Left cardiac atrium (tissue), 4 donors: ENCODE measurements around the gene ATXN10. TPM values are rescaled to one million over a fixed set of nuclear protein-coding genes. Genes with fewer than 3 reads are reported as not detected.

ENCODE experiments used
- ATAC-seq, 2 donors: fragments of 200-7000 bp; cut with Tn5 transposase; one replicate each; pipeline ENCODE4 v1.9.1; 2020; ENCODE audit warnings: mild to moderate bottlenecking in 2 of 2, moderate library complexity in 2 of 2
- DNase-seq: peaks from one replicate; pipeline ENCODE4 v3.0.0-alpha.2; 2020
- intact Hi-C, 2 donors: fragments of 100-400 bp; cut with DNase I; formaldehyde crosslinking; loops; one replicate each; pipeline versions ENCODE4 v1.14.1 to v1.15.1; 2022 to 2023
- total RNA-seq, 2 donors: library from RNA; stranded (reverse); fragmentation: NEBNext Ultra II Directional; extraction: Animal tissue kit (Norgen Biotek cat#: 25700); gene quantifications; one replicate each; pipeline ENCODE4 v1.2.1, GENCODE V29; 2021
- donor health status: DM: no; HTN: yes; CAD: no.
- donor health status: DM: no; HTN: yes; CAD: no; lungs with severe emphysema.
- donor health status: DM: yes; HTN: yes; CAD: no.
- donor health status: Dilated cardiomyopathy.

Gene ATXN10
- total RNA-seq, 2 donors from 2014 or later = 129 to 143 TPM

DNA sequence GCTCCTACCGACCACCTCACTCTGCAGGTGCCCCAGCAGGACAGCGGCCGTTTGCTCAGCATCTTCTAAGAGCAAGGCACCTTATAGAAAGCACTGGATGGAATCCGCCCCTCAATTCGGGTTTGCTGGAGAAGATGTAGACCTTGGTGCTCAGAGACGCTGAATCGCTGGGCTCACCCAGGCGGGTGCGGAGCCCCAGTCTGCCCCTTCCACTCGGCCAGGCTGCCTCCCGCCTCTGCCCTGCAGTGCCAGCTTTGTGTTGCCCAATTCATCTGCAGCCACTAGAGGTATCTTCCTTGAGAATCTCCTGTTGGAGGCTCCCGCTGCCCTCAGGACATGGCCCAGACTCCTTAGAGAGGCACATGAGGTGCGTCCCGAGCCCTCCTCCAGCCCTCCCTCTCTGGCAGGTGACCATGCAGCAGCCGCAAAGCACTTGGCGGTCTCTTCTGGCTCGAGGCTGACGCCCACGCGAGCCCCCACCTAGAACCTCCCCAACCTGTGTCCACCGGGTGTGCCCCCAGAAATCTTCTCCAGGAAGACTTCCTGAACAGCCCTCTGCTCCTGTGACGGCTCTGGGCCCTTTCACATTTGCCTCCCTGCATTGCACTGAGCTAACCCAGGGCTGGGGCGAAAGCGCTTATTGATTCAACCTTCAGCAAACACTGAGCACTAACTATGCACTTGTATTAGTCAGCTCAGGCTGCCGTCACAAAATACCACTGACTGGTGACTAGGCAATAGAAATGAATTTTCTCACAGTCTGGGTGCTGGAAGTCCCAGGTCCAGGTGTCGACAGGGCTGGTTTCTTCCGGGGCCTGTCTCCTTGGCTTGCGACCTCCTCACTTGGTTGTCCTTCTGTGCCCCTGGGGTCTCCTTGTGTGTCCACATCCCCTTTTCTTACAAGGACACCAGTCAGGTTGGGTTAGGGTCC lies 187.9 kb downstream of the ATXN10 start:
- intact Hi-C loops = loop anchor here (5.0 to 10.0 kb wide), 4 partner anchors 212 to 285 kb away; no protein-coding TSS in a partner anchor
- DNase-seq (no peak), ATAC-seq (no peak)

DNA sequence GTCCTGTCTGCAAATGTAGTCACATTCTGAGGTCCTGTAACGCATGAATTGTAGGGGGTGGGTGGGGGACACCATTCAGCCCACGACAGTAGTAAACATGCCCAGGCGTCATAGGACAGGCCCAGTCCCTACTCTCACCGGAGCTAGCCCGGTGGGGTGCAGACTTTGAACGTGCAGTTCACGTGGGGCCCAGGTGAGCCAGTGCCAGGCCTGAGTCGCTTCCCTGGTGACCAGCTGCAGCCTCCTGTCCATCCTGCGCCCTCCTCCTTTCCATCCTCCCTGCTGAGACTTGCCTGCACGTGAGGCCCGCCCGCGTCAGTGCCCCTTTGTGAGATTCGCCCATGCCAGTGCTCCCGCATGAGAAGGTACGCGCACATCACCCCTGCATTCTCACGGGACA lies 188.6 kb downstream of the ATXN10 start:
- ATAC-seq = no peak
- intact Hi-C loops = loop anchor here (5.0 to 10.0 kb wide), 4 partner anchors 213 to 285 kb away; no protein-coding TSS in a partner anchor
- no peak for DNase-seq

DNA sequence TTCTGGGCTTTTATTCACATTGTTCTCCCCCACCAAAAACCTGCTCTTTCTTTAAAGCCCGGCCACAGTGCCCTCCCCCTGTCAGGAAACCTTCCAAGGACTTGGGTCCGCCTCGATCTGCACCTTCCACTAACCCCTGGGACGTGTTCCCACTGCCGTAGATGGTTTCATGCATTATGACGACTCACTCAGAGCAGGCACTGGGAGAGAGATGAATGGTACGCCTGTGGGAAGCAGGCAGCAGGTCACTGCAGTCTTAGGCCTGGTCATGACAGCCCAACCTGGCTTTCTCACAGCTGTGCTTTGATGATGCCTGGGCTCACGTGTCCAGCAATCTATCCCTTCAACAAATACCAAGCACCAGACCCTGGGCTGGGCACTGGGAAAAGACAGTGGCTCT lies 189.6 kb downstream of the ATXN10 start:
- ATAC-seq = no peak
- no peak for DNase-seq
- intact Hi-C loops = loop anchor here (5.0 to 10.0 kb wide), 4 partner anchors 214 to 286 kb away; no protein-coding TSS in a partner anchor

DNA sequence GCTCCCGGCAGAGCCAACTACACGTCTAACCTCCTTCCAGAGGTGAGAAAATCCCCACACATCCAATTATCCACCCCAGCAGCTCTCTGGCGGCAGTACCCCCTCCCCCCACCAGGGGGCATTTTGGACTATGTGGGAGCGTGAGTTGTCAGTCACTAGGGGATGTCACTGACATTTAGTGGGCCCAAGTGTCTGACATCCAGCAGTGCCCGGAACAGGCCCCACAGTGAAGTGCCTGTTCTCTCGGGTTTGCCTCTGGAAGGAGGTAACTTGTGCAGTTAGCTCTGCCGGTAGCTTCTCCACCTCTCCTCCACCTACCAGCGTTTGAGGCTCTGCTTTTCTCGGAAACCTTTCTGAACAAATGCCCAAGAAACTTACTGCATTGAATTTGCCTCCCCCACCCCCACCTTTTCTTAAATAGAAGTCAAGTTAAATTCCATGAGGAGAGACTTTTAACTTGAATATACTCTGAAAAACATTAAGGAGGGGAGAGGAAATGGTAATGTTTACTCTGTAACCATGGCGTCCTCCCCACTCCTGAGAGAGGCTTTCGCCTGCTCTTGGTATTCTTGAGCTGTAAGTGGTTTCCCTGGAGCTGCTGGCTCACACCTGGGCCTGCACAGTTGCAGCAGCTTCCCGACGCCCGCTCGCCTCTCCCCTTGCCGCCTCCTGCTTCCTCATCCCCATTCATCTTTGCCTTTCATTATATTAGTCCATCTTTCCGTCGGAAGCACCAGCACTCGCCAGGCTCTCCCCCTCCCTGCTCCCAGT lies 192.5 kb downstream of the ATXN10 start:
- DNase-seq (peak; percentile 75), ATAC-seq (peak; percentile 63 to 71)
- intact Hi-C loops = loop anchor here (2.0 to 10.0 kb wide), 5 partner anchors 111 to 289 kb away; no protein-coding TSS in a partner anchor

DNA sequence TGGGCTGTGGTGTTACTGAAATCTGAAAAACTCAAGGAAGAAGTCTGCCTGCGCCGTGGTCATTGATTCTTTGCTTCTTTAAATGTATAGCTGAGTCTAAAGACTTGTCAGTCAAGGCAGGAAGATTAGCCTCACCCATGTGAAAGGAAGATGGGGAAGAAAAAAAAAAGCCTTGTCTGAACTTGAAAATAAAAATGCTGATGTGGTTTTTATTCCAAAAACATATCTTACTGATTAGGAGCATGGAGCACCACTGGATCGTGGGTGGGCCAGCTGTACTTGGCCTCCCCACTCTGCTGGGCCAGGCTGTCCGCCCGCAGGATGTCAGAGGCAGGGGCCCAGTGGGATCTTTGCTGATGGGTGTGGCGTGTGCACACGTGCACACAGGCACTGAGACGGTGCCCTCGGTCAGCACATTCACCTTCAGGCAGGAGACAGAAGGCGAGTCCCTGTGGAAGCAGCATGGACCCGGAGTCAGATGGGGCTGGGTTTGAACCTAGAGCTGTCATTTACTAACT lies 193.4 kb downstream of the ATXN10 start:
- no peak for ATAC-seq
- intact Hi-C loops = loop anchor here (2.0 to 10.0 kb wide), 5 partner anchors 110 to 290 kb away; no protein-coding TSS in a partner anchor

DNA sequence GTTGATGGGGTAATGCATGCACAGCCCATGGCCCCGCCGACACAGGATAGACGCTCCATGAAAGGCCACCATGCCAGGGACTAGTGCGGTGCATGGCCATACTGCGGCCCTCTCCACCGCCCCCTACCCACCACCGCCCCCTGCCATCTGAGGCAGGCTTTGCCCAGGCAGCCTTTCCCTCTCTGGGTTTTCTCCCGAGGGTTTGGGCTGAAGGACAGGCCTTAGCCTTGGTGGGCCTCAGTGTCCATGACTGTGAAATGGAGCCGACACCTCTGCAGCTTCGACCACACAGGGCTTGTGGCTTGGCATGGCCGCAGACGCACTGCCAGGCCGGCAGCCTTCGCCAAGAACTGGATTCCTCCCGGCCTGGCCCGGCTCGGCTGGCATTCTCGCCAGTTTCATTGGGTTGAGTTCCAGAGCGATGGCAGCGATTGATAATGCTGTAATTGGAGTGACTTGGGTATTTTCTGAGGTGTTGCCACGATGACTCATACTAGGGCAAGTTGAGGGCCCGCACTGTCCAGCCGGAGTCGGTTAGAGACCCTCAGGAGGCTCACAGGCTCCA lies 194.0 kb downstream of the ATXN10 start:
- DNase-seq = no peak
- intact Hi-C loops = loop anchor here in 1 of 2 donors (2.0 to 10.0 kb wide), 3 partner anchors 109 to 291 kb away; no protein-coding TSS in a partner anchor
- ATAC-seq = no peak

More for the DNA sequence above, 193.4 kb downstream of the ATXN10 start:
- DNase-seq = no peak

DNA sequence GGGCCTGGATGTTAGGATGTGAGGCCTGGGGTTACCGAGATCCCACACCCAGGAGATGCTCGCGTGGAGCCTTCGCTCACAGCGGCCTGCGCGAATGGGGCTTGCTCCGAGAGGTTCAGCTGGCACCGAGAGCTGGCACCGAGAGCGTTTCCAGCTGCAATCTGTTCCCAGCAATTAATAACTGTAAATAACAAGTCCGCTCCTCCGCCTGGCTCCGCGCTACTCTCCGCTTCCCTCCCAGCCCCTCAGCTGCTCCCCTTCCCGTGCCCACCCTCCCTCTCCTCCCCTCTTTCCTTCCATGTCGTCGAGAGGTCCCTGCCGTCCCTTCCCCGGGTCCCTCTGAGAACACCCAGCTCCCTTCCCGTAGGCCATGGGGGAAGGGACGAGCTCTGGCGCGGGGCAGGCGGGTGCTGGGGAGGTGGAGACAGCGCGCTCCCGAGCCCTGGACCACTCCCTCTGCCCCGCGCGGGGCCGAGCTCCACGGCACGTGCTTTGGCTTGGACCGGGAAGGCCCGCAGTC lies 194.6 kb downstream of the ATXN10 start:
- DNase-seq = no peak
- intact Hi-C loops = loop anchor here in 1 of 2 donors (10.0 kb wide), 2 partner anchors 221 to 291 kb away; no protein-coding TSS in a partner anchor
- ATAC-seq = no peak

DNA sequence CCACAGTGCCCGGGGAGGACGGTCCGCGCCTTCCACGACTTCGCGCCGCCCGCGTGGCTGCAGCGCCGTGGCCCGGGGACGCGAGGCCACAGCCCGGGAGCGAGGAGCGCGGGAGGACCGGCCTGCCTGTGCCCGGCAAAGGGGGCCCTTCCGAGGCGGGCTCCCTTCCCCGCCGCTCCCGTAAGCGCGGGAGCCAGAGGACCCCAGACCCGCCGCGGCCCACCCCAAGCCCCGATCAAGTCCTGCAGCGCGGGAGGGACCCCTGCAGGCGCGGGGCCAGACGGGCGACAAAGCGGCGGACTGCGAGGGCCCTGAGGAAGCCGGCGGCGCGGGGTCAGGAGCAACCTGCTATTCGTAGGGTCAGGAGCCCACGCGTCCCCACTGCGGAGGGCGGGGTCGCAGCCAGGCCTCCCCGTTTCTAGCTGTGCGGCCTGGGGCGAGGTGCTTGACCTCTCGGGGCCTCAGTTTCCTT lies 195.0 kb downstream of the ATXN10 start:
- peak in 1 of 2 donors; percentile 7 for ATAC-seq
- intact Hi-C loops = loop anchor here in 1 of 2 donors (10.0 kb wide), 2 partner anchors 222 to 292 kb away; no protein-coding TSS in a partner anchor
- DNase-seq = no peak

DNA sequence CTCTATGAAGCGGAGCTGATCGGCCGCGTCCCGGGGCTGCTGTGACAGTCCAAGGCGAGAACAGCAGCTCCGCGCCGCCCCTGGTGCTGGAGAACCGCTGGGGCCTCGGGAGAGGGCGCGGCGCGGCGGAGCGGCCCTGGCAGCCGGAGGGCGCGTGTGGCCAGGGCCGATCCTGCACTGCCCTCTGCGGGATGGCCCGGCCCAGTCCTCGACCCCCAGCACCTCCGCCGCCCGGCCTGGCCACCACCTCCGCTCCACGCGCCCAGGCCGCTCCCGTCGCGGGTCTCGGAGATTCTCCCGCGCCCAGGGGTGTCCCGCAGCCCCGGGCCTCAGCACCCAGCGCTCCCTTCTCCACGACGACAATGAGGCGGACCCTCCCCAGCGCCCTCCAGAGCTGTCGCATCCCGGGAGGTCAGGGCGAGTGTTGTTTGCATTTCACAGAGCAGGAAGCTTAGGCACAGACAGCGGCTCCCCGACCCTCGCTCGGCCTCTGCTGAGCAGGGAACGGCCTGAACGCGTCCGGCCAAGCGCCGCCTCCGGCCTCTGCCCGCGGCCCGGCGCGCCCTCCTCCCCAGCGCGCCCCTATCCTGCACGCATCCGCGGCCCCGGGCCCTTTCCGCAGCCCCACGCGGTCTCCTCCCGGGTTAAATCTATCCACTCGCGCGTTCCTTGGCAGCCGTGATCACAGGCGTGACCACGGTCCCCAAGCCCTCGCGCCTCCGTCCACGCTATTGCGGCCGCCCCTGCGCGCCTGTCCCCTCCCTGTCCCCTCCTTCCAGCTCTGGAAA lies 195.7 kb downstream of the ATXN10 start:
- ATAC-seq = peak; percentile 70 to 80
- intact Hi-C loops = loop anchor here in 1 of 2 donors (10.0 kb wide), 2 partner anchors 223 to 293 kb away; no protein-coding TSS in a partner anchor
- DNase-seq = no peak

DNA sequence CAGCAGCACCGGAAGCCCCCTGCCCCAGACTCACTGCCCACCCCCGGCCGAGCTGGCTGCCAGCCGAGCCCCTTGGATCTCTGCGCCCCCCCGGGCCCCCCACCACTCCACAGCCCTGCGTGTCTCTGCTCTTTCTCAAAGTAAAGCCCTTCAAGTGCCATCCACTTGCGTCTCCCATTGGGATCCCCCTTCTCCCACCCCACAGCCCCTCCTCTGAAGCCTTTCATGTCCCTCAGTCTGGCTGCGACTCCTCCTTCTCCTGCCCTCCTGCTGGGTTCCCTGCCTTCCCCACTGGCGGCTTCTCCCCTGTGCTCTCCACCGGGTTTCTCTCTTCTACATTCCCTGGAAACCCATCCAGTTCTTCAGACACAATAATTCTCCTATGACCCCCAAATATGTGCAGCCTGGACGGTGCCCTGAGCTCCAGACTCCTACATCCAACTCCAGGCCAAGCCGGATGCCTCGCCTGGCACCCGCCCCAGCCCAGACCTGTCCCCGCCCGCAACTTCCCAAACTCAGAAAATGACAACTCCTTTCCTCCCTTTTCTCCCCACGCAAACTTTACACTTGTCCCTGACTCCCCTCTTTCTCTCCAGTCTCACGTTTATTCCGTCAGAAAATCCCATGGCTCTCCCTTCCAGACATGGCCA lies 196.4 kb downstream of the ATXN10 start:
- no peak for ATAC-seq
- no peak for DNase-seq
- intact Hi-C loops = loop anchor here in 1 of 2 donors (10.0 kb wide), 2 partner anchors 223 to 293 kb away; no protein-coding TSS in a partner anchor

DNA sequence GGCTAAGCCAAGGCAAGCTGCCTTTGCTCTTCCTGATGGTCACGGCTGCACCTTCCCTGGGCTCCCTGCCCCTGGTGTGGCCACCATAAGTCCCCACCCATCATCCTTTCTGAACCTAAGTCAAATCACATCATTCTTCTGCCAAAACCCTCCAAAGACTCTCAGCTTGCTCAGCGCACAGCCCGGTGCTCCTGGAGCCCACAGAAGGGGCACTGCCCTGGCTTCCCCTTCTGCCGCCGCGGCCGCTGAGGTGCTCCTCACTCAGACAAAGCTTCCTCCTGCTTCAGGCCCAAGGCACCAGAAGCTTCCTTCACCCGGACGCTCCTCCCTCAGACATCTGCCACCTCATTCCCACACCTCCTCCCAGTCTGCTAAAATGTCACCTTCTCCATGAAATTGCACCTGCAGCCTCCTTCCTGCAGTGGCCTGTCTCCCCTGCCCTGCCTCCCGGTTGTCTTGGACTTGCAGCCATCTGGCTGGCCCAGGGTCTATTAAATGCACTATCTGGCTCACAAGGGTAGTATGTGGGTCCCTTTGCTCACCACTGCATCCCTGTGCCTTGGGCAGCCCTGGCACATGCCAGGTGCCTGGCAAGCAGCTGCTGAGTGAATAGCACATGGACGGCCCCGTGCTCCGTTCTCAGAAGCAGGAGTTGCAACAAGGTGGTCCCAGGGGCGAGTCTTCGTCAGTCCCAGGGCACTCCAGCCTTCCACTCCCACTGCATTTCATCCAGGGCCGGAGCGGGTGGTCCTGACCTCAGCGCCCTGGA lies 197.1 kb downstream of the ATXN10 start:
- intact Hi-C loops = loop anchor here in 1 of 2 donors (10.0 kb wide), 2 partner anchors 224 to 294 kb away; no protein-coding TSS in a partner anchor
- ATAC-seq (no peak), DNase-seq (no peak)

DNA sequence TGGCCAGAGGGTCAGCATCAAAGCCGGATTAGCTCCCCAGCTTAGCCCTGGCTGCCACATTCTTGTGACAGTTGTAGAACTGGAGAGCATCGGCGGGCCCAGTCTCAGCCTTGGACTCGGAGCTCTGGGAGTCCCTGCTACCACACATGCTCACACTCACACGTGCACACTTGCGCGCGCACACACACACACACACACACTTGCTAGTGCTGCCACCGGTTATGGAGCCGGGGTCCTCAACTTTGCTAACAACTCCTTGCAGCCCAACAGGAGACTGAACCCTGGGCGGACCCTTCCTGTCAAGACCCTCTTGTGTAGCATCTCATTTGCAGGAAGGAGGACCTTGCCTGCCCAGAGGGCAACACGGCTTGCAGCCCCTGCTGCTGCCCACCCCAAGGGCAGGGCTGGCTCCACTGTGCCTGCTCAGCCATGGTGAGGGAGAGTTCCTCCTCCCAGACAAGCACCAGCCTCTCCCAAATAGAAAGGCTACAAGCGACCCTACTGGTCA lies 197.8 kb downstream of the ATXN10 start:
- DNase-seq (no peak), ATAC-seq (no peak)
- intact Hi-C loops = loop anchor here in 1 of 2 donors (10.0 kb wide), 2 partner anchors 225 to 295 kb away; no protein-coding TSS in a partner anchor

DNA sequence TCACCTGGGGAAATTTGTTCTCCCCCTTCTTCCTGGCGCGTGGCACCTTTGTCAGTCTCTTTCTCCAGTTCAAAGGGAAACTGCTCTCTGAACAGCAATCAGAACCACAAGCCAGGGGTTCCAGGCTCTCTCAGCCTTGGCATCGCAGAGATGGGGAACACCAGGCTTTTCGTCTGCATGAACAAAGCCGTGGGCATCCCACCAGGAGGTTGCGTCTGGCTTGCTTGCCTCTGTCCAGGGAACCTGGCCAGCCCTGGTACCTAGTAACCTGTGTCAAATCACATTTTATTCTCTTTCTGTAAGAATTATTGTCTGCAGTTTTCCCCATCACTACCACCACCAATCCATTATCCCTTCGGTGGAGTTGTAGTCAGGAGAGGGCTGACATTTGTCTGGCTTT lies 198.4 kb downstream of the ATXN10 start:
- intact Hi-C loops = no loop called here
- no peak for DNase-seq
- ATAC-seq = no peak

DNA sequence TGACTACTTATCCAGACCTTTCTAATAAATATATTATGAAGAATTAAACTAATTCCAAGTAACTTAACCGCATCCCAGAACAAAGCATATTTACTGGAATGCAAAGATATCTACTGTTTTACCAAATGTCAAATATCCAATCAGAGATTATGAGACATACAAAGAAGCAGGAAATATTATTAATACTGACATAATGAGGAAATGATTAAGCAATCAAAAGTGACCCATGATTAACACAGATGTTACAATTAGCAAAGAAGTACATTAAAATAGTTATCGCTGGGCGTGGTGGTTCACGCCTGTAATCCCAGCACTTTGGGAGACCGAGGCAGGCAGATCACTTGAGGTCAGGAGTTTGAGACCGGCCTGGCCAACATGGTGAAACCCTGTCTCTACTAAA lies 200.1 kb downstream of the ATXN10 start:
- intact Hi-C loops = no loop called here
- DNase-seq (no peak), ATAC-seq (no peak)

DNA sequence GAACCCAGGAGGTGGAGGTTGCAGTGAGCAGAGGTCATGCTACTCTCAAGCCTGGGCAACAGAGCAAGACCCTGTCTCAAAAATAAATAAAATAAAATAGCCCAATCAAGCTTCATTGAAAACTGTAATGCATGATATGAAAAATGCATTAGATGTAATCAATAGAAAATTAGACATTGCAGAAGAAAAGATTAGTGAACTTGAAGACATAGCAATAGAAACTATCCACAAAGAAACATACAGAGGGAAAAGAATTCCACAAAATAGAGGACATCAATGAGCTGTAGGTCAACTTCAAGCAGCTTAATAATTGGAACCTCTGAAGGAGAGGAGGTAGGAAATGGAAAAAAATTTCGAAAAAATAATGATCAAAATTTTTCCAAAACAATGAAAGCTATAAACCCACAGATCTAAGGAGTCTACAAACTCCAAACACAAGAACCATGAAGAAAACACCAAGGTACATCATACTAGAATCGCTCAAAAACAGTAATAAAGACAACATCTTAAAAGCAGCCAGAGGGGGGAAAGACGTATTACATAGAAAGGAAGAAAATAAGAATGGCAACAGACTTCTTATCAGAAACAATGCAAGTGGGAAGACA lies 201.1 kb downstream of the ATXN10 start:
- DNase-seq (no peak), ATAC-seq (no peak)
- intact Hi-C loops = no loop called here
